T-helper 1 cell treated with Interleukin-12 subunit alpha and Interleukin-12 subunit beta and Interleukin-4 antibody, amounts not matched to agents 30 μg/mL and 1 μg/mL, for 36 hours (primary cell): ENCODE data around the gene SETD4.
"Not testable (repeated sequence)": the region's sequence is repeated elsewhere in the genome, so short reads cannot be mapped to it uniquely, and the experiment has no call there.

Experiments
- H3K27ac Mint-ChIP-seq: one replicate; pipeline ENCODE4 v1.8.0; 2021; ENCODE audit warnings: mild to moderate bottlenecking, mixed read lengths
- H3K27me3 Mint-ChIP-seq: one replicate; pipeline ENCODE4 v1.8.0; 2021; ENCODE audit warnings: low read depth, mixed read lengths
- H3K36me3 Mint-ChIP-seq: one replicate; pipeline ENCODE4 v1.8.0; 2021; ENCODE audit warnings: low read depth, mixed read lengths
- H3K4me1 Mint-ChIP-seq: one replicate; pipeline ENCODE4 v1.8.0; 2021; ENCODE audit warnings: low read depth, mixed read lengths
- H3K4me3 Mint-ChIP-seq: one replicate; pipeline ENCODE4 v1.8.0; 2021; ENCODE audit warnings: mild to moderate bottlenecking, moderate library complexity, mixed read lengths
- H3K9me3 Mint-ChIP-seq: one replicate; pipeline ENCODE4 v1.8.0; 2021; ENCODE audit warnings: mixed read lengths

Gene SETD4

DNA sequence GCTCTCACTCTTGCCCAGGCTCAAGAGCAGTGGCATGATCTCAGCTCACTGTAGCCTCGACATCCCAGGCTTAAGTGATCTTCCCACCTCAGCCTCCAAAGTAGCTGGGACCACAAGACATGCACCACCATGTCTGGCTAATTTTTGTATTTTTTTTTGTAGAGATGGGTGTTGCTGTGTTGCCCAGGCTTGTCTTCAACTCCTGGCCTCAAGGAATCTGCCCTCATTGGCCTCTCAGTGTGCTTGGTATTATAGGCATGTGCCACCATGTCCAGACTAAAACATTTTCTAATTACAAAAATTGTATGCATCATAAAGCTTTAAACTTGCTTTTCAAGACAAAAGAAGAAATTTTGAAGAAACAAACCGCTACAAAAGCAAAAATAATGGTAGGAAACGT, 29.6 kb upstream of the SETD4 start:
- peaks cover 3% of the 10 kb centered on the region for H3K27me3 Mint-ChIP-seq
- H3K36me3 Mint-ChIP-seq, result peaks cover 5% of the 10 kb centered on the region
- H3K9me3 Mint-ChIP-seq, result peaks cover 16% of the 10 kb centered on the region
- no peak overlapping the region for H3K4me3 Mint-ChIP-seq
- no peak overlapping the region for H3K27ac Mint-ChIP-seq
- peaks cover 7% of the 10 kb centered on the region for H3K4me1 Mint-ChIP-seq

- Mint-ChIP-seq H3K9me3 (no peaks in the 10 kb centered on the region), H3K27ac (no peak overlapping the region), H3K36me3 (no peaks in the 10 kb centered on the region), H3K4me1 (peaks cover 7% of the 10 kb centered on the region), H3K4me3 (no peak overlapping the region), H3K27me3 (no peaks in the 10 kb centered on the region)
These were observed 27.2 kb upstream of the SETD4 start for GRCh38 chr21:36087362-36088138.

- peaks cover 14% of the 10 kb centered on the region for H3K9me3 Mint-ChIP-seq
- no peak overlapping the region for H3K27ac Mint-ChIP-seq
- H3K27me3 Mint-ChIP-seq, result no peaks in the 10 kb centered on the region
- H3K4me3 Mint-ChIP-seq, result no peak overlapping the region
- peaks cover 15% of the 10 kb centered on the region for H3K36me3 Mint-ChIP-seq
- peaks cover 27% of the 10 kb centered on the region for H3K4me1 Mint-ChIP-seq
These were observed 21.9 kb upstream of the SETD4 start for GRCh38 chr21:36082237-36082664.

- H3K27ac Mint-ChIP-seq, result no peak overlapping the region
These were observed 20.1 kb upstream of the SETD4 start for GRCh38 chr21:36080386-36080785.

GRCh38 chr21:36079671-36080070, 19.3 kb upstream of the SETD4 start:
- H3K9me3 Mint-ChIP-seq, result peaks cover 14% of the 10 kb centered on the region
- peak overlapping the region; percentile 74 for H3K4me3 Mint-ChIP-seq
- H3K36me3 Mint-ChIP-seq, result peaks cover 18% of the 10 kb centered on the region
- H3K27me3 Mint-ChIP-seq, result no peaks in the 10 kb centered on the region
- H3K27ac Mint-ChIP-seq, result peak overlapping the region; percentile 95
- peaks cover 31% of the 10 kb centered on the region for H3K4me1 Mint-ChIP-seq

More at GRCh38 chr21:36080386-36080785, 20.1 kb upstream of the SETD4 start:
- Mint-ChIP-seq H3K9me3 (peaks cover 14% of the 10 kb centered on the region), H3K4me1 (peaks cover 31% of the 10 kb centered on the region), H3K36me3 (peaks cover 18% of the 10 kb centered on the region), H3K27me3 (no peaks in the 10 kb centered on the region), H3K4me3 (no peak overlapping the region)

DNA sequence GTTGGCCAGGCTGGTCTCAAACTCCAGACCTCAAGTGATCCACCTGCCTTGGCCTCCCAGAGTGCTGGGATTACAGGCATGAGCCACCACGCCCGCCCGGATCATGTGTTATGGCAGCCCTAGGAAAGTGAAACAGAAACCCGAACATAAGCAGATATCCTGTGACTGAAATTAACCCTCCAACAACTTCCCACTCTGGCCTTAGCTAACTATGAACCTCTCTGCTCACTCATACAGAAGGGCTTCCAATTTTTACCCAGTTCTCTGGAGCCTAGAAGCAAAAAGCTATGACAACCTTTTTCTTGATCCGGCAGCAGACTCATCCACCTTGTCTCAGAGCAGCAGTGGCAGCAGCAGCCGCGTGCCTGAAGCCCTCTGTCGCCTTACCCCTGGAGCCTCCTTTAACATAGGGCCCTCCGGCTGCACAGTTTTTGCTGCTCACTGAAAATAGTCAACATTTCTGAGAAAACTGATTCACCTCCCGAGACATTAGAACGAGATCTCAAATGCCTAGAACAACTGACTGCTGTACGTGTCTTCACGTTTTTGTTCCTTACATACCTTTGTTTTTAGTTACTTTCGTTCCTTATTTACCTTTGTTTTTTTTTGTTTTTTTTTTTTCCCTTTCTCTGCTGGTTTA, 18.8 kb upstream of the SETD4 start:
- H3K4me1 Mint-ChIP-seq, result peaks cover 31% of the 10 kb centered on the region
- peaks cover 14% of the 10 kb centered on the region for H3K9me3 Mint-ChIP-seq
- H3K27me3 Mint-ChIP-seq, result no peaks in the 10 kb centered on the region
- peak overlapping the region; percentile 74 for H3K4me3 Mint-ChIP-seq
- peak overlapping the region; percentile 95 for H3K27ac Mint-ChIP-seq
- H3K36me3 Mint-ChIP-seq, result peaks cover 18% of the 10 kb centered on the region

- peaks cover 14% of the 10 kb centered on the region for H3K9me3 Mint-ChIP-seq
- H3K36me3 Mint-ChIP-seq, result peaks cover 18% of the 10 kb centered on the region
- H3K27ac Mint-ChIP-seq, result no peak overlapping the region
- no peak overlapping the region for H3K4me3 Mint-ChIP-seq
- H3K27me3 Mint-ChIP-seq, result no peaks in the 10 kb centered on the region
- peaks cover 33% of the 10 kb centered on the region for H3K4me1 Mint-ChIP-seq
These were observed 17.4 kb upstream of the SETD4 start for GRCh38 chr21:36077758-36078157.

- Mint-ChIP-seq H3K9me3 (peaks cover 14% of the 10 kb centered on the region), H3K36me3 (peaks cover 25% of the 10 kb centered on the region), H3K4me1 (peaks cover 36% of the 10 kb centered on the region), H3K27me3 (no peaks in the 10 kb centered on the region), H3K27ac (peak overlapping the region; percentile 69), H3K4me3 (no peak overlapping the region)
These were observed 16.7 kb upstream of the SETD4 start for GRCh38 chr21:36076878-36077655.

GRCh38 chr21:36075953-36076352, 15.6 kb upstream of the SETD4 start:
- peak overlapping the region; percentile 41 for H3K27ac Mint-ChIP-seq
- H3K9me3 Mint-ChIP-seq, result peaks cover 14% of the 10 kb centered on the region
- no peaks in the 10 kb centered on the region for H3K27me3 Mint-ChIP-seq
- H3K36me3 Mint-ChIP-seq, result peaks cover 34% of the 10 kb centered on the region
- no peak overlapping the region for H3K4me3 Mint-ChIP-seq
- peaks cover 46% of the 10 kb centered on the region for H3K4me1 Mint-ChIP-seq

GRCh38 chr21:36075171-36075570, 14.8 kb upstream of the SETD4 start:
- peaks cover 14% of the 10 kb centered on the region for H3K9me3 Mint-ChIP-seq
- H3K27ac Mint-ChIP-seq, result no peak overlapping the region
- H3K36me3 Mint-ChIP-seq, result peaks cover 35% of the 10 kb centered on the region
- H3K4me3 Mint-ChIP-seq, result no peak overlapping the region
- peaks cover 54% of the 10 kb centered on the region for H3K4me1 Mint-ChIP-seq
- H3K27me3 Mint-ChIP-seq, result no peaks in the 10 kb centered on the region

DNA sequence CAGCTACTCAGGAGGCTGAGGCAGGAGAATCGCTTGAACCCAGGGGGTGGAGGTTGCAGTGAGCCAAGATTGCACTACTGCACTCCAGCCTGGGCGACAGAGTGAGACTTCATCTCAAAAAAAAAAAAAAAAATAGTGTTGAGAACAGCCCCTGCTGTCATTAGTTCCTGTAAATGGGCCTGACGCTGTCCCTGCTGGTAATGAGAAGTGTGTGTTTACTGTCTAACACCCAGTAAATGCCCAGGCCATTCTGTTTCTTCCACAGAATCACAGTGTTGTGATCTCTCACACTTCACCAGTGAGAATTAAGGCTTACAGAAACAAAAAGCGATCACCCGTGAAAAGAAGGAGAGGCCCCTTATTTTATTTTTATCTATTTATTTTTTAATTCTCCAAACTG, 13.6 kb upstream of the SETD4 start:
- H3K27me3 Mint-ChIP-seq, H3K9me3 Mint-ChIP-seq, H3K4me3 Mint-ChIP-seq, H3K27ac Mint-ChIP-seq: not testable (repeated sequence)
- H3K4me1 Mint-ChIP-seq, result peaks cover 47% of the 10 kb centered on the region
- H3K36me3 Mint-ChIP-seq, result peaks cover 33% of the 10 kb centered on the region

- no peak overlapping the region for H3K4me3 Mint-ChIP-seq
- no peak overlapping the region for H3K27ac Mint-ChIP-seq
- H3K4me1 Mint-ChIP-seq, result peaks cover 40% of the 10 kb centered on the region
- H3K9me3 Mint-ChIP-seq, result peaks cover 9% of the 10 kb centered on the region
- no peaks in the 10 kb centered on the region for H3K27me3 Mint-ChIP-seq
- peaks cover 30% of the 10 kb centered on the region for H3K36me3 Mint-ChIP-seq
These were observed 12.9 kb upstream of the SETD4 start for GRCh38 chr21:36073181-36073580.

GRCh38 chr21:36072453-36073162, 12.3 kb upstream of the SETD4 start:
- peak overlapping the region; percentile 41 for H3K4me3 Mint-ChIP-seq
- no peak overlapping the region for H3K27ac Mint-ChIP-seq
- H3K9me3 Mint-ChIP-seq, result peaks cover 9% of the 10 kb centered on the region

GRCh38 chr21:36070999-36071398, 10.7 kb upstream of the SETD4 start:
- Mint-ChIP-seq H3K27me3 (no peaks in the 10 kb centered on the region), H3K36me3 (peaks cover 28% of the 10 kb centered on the region), H3K4me1 (peaks cover 30% of the 10 kb centered on the region), H3K27ac (peak overlapping the region; percentile 46), H3K9me3 (peaks cover 9% of the 10 kb centered on the region), H3K4me3 (peak overlapping the region; percentile 91)

More at GRCh38 chr21:36072453-36073162, 12.3 kb upstream of the SETD4 start:
- Mint-ChIP-seq H3K36me3 (peaks cover 30% of the 10 kb centered on the region), H3K4me1 (peaks cover 38% of the 10 kb centered on the region), H3K27me3 (no peaks in the 10 kb centered on the region)
